Tibial artery (tissue), 4 donors: ENCODE data around the gene PRCP.

Source experiments
- DNase-seq, 2 donors: peaks; one replicate each; pipeline ENCODE4 v3.0.0-alpha.2; 2019
- H3K27ac ChIP-seq, 2 donors: fragments of 200-600 bp; sonication (generic) in 1 of 2; 1 replicate in 1 of 2; 2 replicates in 1 of 2; pipeline ENCODE4 v1.5.1; 2018 to 2019; ENCODE audit warnings: mild to moderate bottlenecking in 1 of 2
- H3K27me3 ChIP-seq, 2 donors: fragments of 200-600 bp; sonication (generic) in 1 of 2; one replicate each; pipeline versions ENCODE4 v1.5.1 to v1.6.0; 2016 to 2019
- H3K36me3 ChIP-seq, 3 donors: fragments of 200-600 bp; sonication (generic) in 2 of 3; one replicate each; pipeline ENCODE4 v1.5.1; 2016 to 2019; ENCODE audit warnings: mild to moderate bottlenecking in 2 of 3
- H3K4me1 ChIP-seq, 4 donors: fragments of 200-600 bp; sonication (generic) in 2 of 4; 1 replicate in 3 of 4; 2 replicates in 1 of 4; pipeline ENCODE4 v1.5.1; 2016 to 2019
- H3K4me3 ChIP-seq, 2 donors: fragments of 200-600 bp; sonication (generic) in 1 of 2; 1 replicate in 1 of 2; 2 replicates in 1 of 2; pipeline ENCODE4 v1.5.1; 2018 to 2019; ENCODE audit warnings: mild to moderate bottlenecking in 2 of 2
- H3K9me3 ChIP-seq, 3 donors: fragments of 200-600 bp; sonication (generic) in 1 of 3; one replicate each; pipeline ENCODE4 v1.5.1; 2016 to 2019
- intact Hi-C: fragments of 100-400 bp; cut with DNase I; formaldehyde crosslinking; loops from one replicate; pipeline ENCODE4 v1.15.0; 2023; ENCODE audit warnings: low total_unique reads
- TF ChIP-seq, protein P1 (sequence below), 2 experiments: fragments of 200-600 bp in 1 of 2; fragments of 450-650 bp in 1 of 2; IDR thresholded peaks; one replicate each; pipeline ENCODE4 v1.5.1; 2017 to 2019; ENCODE audit warnings: antibody characterized with exemption in 2 of 2, mild to moderate bottlenecking in 1 of 2, moderate library complexity in 1 of 2

PRCP gene

DNA sequence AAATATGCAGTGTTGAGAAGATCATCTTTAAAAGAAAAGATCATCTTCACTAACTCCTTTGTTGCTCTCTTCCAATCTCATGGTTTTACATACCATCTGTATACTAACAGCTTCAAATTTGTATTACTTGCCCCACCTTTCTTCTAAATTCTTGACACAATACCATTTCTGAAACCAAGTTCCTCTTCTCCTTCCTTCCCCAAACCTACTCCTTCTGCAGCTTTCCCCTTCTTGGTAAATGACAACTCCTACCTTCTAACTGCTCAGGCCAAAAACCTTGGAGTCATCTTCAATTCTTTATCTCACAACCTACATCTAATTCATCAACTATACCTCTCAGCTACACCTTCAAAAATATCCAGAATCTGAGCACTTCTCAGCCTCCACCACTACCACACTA lies 9.3 kb downstream of the PRCP start:
- no peaks in the 10 kb centered on the region for H3K27me3 ChIP-seq
- DNase-seq, result no peak
- H3K9me3 ChIP-seq, result no peaks in the 10 kb centered on the region
- H3K4me3 ChIP-seq, result no peak overlapping the region
- no peaks in the 10 kb centered on the region for H3K36me3 ChIP-seq
- no peak overlapping the region for H3K27ac ChIP-seq
- H3K4me1 ChIP-seq, result peaks cover 0 to 13% (median 2%) of the 10 kb centered on the region in 4 donors
- TF ChIP-seq, protein P1, sequence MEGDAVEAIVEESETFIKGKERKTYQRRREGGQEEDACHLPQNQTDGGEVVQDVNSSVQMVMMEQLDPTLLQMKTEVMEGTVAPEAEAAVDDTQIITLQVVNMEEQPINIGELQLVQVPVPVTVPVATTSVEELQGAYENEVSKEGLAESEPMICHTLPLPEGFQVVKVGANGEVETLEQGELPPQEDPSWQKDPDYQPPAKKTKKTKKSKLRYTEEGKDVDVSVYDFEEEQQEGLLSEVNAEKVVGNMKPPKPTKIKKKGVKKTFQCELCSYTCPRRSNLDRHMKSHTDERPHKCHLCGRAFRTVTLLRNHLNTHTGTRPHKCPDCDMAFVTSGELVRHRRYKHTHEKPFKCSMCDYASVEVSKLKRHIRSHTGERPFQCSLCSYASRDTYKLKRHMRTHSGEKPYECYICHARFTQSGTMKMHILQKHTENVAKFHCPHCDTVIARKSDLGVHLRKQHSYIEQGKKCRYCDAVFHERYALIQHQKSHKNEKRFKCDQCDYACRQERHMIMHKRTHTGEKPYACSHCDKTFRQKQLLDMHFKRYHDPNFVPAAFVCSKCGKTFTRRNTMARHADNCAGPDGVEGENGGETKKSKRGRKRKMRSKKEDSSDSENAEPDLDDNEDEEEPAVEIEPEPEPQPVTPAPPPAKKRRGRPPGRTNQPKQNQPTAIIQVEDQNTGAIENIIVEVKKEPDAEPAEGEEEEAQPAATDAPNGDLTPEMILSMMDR (IDR thresholded peaks at IDR 0.05), result no peak
- intact Hi-C loops, result no loop called here

DNA sequence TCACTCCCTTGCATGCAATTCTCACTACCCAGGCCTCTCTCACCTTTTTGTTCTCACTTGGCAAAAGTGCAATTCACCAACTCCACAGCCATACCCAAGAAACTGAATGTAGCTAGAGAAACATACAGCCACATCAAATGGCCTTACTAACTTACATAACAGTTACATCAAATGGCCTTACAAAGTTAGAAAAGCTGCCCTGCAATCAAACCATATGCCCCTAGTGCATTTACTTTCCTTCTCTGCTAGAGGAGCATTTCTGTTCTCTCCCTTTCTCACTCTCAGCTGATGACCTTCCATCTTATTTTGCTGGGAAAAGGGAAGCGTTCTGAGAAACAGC lies 10.3 kb downstream of the PRCP start:
- H3K4me3 ChIP-seq, result no peak overlapping the region
- H3K36me3 ChIP-seq, result no peaks in the 10 kb centered on the region
- TF ChIP-seq, protein P1 (IDR thresholded peaks at IDR 0.05), result no peak
- H3K27me3 ChIP-seq, result no peaks in the 10 kb centered on the region
- DNase-seq, result no peak
- intact Hi-C loops, result no loop called here
- no peaks in the 10 kb centered on the region for H3K9me3 ChIP-seq
- H3K4me1 ChIP-seq, result peaks cover 0 to 13% (median 2%) of the 10 kb centered on the region in 4 donors
- no peak overlapping the region for H3K27ac ChIP-seq

DNA sequence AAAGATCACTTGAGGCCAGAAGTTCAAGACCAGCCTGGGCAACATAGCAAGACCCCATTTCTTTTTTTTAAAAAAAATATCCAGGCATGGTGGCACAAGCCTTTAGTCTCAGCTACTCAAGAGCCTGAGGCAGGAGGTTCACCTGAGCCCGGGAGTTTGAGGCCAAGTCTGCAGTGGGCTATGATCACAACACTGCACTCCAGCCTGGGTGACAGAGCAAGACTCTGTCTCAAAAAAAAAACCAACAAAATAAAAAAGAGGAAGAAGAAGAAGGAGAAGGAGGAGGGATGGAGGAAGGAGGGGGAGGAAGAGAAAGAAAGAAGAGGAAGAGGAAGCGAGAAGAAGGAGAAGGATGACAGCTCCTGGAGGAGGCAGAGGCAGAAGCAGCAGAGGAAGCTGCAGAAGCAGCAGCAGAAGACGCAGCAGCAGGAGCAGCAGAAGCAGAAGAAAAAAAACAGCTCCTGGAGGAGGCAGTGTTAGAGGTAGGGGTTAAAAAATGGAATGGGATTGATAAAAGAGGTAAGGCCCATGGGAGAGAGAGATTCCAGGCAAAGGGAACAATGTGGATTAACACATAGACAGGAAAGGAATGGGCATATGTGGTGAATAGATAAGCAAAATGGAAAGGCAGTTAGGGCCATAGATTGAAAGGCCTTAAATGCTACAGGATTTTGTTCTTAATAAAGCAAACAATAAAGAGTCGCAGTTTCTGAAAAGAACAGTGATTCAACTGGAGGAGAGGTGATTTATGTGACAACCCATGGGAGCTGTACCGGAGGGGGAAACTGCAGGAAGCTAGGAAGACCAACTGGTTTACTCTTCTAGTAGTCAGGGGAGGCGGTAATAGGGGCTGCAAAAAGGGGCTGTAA lies 10.9 kb downstream of the PRCP start:
- Histone ChIP-seq H3K27me3 (no peaks in the 10 kb centered on the region), H3K27ac (no peak overlapping the region)
- no peak for DNase-seq

DNA sequence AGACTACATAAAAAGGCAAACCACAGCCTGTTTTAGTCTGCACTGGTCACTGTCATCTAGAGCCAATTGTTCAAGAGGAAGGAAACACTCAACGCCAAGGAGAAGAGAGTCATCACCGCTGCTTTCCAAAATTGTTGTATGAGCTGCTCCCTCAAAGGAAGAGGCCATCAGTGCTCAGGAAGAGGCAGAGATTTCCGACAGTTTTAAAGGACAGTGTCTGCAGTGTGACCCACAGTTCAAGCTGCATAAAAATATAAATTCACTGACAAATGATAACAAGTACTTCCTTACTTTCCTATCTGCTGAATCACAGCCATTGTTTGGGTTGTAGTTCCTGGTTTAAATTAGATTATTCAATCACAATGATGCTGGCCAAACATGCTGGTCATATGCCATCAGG lies 16.4 kb downstream of the PRCP start:
- H3K27ac ChIP-seq, result no peak overlapping the region
- intact Hi-C loops, result no loop called here

More for the DNA sequence above, 10.9 kb downstream of the PRCP start:
- intact Hi-C loops, result no loop called here
- no peaks in the 10 kb centered on the region for H3K9me3 ChIP-seq
- TF ChIP-seq, protein P1 (IDR thresholded peaks at IDR 0.05), result no peak
- peaks cover 0 to 8% (median 2%) of the 10 kb centered on the region in 4 donors for H3K4me1 ChIP-seq
- H3K36me3 ChIP-seq, result no peaks in the 10 kb centered on the region
- H3K4me3 ChIP-seq, result no peak overlapping the region

DNA sequence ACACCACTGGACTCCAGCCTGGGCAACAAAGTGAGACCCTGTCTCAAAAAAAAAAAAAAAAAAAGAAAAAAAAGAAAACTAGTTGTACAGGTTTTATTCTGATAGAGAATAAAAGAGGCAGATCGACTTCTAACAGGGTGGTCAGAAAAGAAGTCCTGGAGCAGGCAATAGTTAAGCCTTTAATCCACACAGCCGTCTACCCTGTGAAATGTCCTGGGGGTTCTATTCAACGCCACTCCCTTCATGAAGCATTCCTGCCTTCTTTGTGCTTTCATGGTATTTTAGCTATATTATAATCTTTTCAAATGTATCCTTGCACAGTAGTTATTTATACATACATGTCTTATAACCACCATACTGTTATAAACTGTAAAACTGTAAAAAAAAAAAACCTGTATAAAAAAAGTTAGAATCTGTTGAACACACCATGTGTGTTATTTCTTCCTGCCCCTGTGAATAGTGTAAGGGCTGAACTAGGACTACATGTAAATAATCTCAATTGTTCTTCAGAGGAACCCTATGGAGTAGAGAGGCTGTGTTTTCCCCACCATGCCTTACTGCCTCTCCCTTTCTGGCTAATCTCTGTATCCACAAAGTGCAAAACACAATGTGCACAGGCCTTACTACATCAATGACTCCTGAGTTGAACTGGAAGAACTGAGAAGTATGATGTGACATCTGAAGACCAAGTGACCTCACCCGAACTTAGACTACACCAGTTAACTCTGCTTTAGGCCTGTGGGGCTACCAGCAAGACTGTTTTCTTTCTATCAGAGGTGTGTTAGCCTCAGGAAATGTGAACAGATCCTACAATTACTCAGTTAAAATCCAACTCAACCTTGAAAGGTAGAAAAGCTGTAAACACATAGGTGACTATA lies 25.3 kb downstream of the PRCP start:
- H3K4me3 ChIP-seq, result no peak overlapping the region
- peaks cover 0 to 4% (median 3%) of the 10 kb centered on the region in 3 donors for H3K36me3 ChIP-seq
- H3K27me3 ChIP-seq, result no peaks in the 10 kb centered on the region
- H3K27ac ChIP-seq, result no peak overlapping the region
- DNase-seq, result no peak
- no peaks in the 10 kb centered on the region for H3K9me3 ChIP-seq
- TF ChIP-seq, protein P1 (IDR thresholded peaks at IDR 0.05), result no peak
- peaks cover 0 to 3% (median 1%) of the 10 kb centered on the region in 4 donors for H3K4me1 ChIP-seq
- intact Hi-C loops, result no loop called here

More for the DNA sequence above, 16.4 kb downstream of the PRCP start:
- H3K36me3 ChIP-seq, result peaks cover 0 to 11% (median 10%) of the 10 kb centered on the region in 3 donors
- H3K9me3 ChIP-seq, result peaks cover 0 to 5% (median 0%) of the 10 kb centered on the region in 3 donors
- DNase-seq, result no peak
- no peaks in the 10 kb centered on the region for H3K4me1 ChIP-seq
- TF ChIP-seq, protein P1 (IDR thresholded peaks at IDR 0.05), result no peak
- no peak overlapping the region for H3K4me3 ChIP-seq
- no peaks in the 10 kb centered on the region for H3K27me3 ChIP-seq
